Stimulated activated CD4-positive, alpha-beta T cell treated with anti-CD3 and anti-CD28 coated beads, Interleukin-4, amount 100 ng/mL, for 24 hours (primary cell): ENCODE results near the gene SLC25A6.
"Not testable (repeated sequence)": the region's sequence is repeated elsewhere in the genome, so short reads cannot be mapped to it uniquely, and the experiment has no call there.

Experiments used
- DNase-seq: peaks from one replicate; pipeline ENCODE4 v3.0.0-alpha.2; 2020

SLC25A6 gene

GRCh38 chrX:1412551-1413161 lies 20.7 kb upstream of the SLC25A6 start:
- no peak for DNase-seq

GRCh38 chrX:1411326-1411725 lies 19.4 kb upstream of the SLC25A6 start:
- DNase-seq = no peak

- no peak for DNase-seq
Observed at GRCh38 chrX:1407035-1407434, 15.1 kb upstream of the SLC25A6 start.

- not testable (repeated sequence) for DNase-seq
Observed at GRCh38 chrX:1405769-1406168, 13.9 kb upstream of the SLC25A6 start.

GRCh38 chrX:1403867-1404266 lies 12.0 kb upstream of the SLC25A6 start:
- DNase-seq = not testable (repeated sequence)

GRCh38 chrX:1403228-1403627 lies 11.3 kb upstream of the SLC25A6 start:
- DNase-seq = no peak

- DNase-seq = no peak
Observed at GRCh38 chrX:1401611-1402430, 9.9 kb upstream of the SLC25A6 start.

GRCh38 chrX:1400742-1401471 lies 9.0 kb upstream of the SLC25A6 start:
- no peak for DNase-seq

- no peak for DNase-seq
Observed at GRCh38 chrX:1400049-1400448, 8.1 kb upstream of the SLC25A6 start.

GRCh38 chrX:1398431-1399340 lies 6.8 kb upstream of the SLC25A6 start:
- no peak for DNase-seq

- no peak for DNase-seq
Observed at GRCh38 chrX:1397441-1398270, 5.7 kb upstream of the SLC25A6 start.

- DNase-seq = no peak
Observed at GRCh38 chrX:1397001-1397400, 5.1 kb upstream of the SLC25A6 start.

- no peak for DNase-seq
Observed at GRCh38 chrX:1395646-1396216, 3.8 kb upstream of the SLC25A6 start.

GRCh38 chrX:1394731-1395501 lies 3.0 kb upstream of the SLC25A6 start:
- no peak for DNase-seq

GRCh38 chrX:1393871-1394615 lies 2.1 kb upstream of the SLC25A6 start:
- no peak for DNase-seq

- peak; percentile 66 for DNase-seq
Observed at GRCh38 chrX:1392376-1393068, 609 bp upstream of the SLC25A6 start.

GRCh38 chrX:1391370-1391706 lies 575 bp downstream of the SLC25A6 start:
- DNase-seq = no peak

- DNase-seq = peak; percentile 3
Observed at GRCh38 chrX:1390621-1391369, 1.1 kb downstream of the SLC25A6 start.

GRCh38 chrX:1389993-1390285 lies 2.0 kb downstream of the SLC25A6 start:
- DNase-seq = no peak
